Measurements from ENCODE around the gene CORO2B. TPM values are rescaled to one million over a fixed set of nuclear protein-coding genes. Genes with fewer than 3 reads are reported as not detected.

The CORO2B gene
- total RNA-seq, 1 experiment from 2014 or later, result 15.9 TPM

- no peak for DNase-seq (ENCODE audit: low read depth)
Observed at GRCh38 chr15:68589783-68590710, 11.3 kb downstream of the CORO2B start.

- no peak for DNase-seq (ENCODE audit: low read depth)
Observed at GRCh38 chr15:68590721-68591389, 12.1 kb downstream of the CORO2B start.

DNA sequence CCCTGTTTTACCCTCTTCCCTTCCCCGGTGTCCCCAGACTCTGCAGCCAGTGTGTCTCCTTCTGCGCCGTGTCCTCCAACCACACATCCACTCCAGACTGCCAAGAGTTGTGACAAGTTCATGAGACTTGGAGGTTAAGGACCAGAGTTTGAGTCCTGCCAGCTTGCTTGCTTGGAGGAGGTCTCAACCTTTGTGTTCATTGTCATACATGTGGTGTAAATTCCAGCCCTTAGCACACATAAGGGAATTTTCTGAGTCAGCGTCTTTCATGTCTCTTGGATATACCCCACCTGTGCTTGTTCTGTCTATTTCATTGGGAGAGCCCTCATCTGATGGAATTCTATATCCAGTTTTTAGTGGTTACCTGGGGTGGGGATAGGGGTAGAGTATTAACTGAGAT lies 13.3 kb downstream of the CORO2B start:
- no peak for DNase-seq (ENCODE audit: low read depth)

DNA sequence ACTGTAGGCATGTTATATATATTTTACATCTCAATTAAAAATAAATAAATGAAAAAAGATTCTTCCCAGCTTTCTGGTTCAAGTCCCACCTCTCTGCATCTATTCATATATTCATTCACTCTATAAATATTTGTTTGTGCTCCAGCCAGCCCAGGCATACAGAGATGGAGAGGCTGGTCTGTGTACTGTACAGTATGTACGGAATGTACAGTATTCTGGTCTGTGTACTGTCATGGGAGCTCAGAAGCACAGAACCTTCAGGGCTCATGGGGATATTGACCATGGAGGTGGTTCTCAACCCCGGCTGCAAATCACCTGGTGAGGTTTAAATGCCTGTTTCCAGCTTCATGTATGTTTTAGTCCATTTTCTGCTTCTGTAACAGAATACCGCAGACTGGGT lies 13.8 kb downstream of the CORO2B start:
- DNase-seq (ENCODE audit: low read depth), result no peak

- no peak for DNase-seq (ENCODE audit: low read depth)
Observed at GRCh38 chr15:68593341-68593740, 14.5 kb downstream of the CORO2B start.

- no peak for DNase-seq (ENCODE audit: low read depth)
Observed at GRCh38 chr15:68593828-68594532, 15.2 kb downstream of the CORO2B start.

GRCh38 chr15:68594533-68595259 lies 15.9 kb downstream of the CORO2B start:
- DNase-seq (ENCODE audit: low read depth), result no peak

DNA sequence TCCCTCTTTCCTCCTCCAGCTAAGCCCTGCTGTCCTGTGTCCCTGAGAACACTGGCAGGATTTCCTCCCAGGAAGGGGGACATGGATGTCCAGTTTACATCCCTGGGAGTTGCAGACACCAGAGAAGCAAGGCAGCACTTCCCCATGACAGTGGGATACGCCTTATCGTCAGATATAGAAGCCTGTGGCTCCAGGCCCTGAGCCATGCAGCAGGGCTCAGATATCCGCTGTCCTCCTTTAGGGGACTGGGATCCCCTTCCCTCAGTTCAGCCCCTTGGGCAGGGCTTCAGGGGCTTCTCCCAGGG lies 16.4 kb downstream of the CORO2B start:
- DNase-seq (ENCODE audit: low read depth), result no peak

DNA sequence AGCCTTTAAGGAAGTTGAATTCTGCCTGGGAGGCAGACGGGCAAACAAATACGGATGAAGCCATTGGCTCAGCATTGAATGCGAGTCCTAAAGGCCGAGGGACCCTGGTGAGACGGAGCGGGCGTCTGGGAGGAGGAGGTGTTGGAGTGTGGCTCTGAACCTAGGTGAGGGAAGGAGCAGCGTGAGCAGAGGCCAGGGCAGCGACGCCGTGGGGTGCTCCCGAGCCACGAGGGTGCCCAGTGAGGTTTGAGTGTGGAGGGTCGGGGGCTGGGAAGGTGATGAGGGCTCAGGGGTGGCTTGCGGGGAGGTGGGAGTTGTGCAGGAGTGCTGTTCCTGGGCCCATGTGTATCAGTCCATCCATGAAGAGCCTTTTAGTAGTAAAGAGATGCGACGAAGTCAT lies 17.0 kb downstream of the CORO2B start:
- no peak for DNase-seq (ENCODE audit: low read depth)

DNA sequence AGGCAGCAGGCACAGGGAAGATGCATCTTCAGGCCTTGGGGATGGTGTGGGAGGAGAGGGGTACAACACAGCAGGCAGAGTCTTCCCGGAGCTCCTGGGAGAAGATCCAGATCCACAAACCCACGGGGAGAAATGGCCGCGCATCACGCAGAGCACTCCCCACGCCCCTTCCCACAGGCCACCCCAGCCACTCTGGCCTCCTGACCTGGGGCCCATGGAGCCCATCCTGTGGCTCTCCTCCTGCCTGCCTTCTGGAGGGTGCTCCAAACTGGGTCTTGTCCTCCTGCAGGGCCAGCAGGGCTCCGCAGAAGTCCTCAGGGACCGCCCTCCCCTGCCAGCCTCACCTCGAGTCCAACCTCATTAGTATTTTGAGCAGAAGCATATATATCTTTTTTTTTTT lies 17.9 kb downstream of the CORO2B start:
- DNase-seq (ENCODE audit: low read depth), result no peak

DNA sequence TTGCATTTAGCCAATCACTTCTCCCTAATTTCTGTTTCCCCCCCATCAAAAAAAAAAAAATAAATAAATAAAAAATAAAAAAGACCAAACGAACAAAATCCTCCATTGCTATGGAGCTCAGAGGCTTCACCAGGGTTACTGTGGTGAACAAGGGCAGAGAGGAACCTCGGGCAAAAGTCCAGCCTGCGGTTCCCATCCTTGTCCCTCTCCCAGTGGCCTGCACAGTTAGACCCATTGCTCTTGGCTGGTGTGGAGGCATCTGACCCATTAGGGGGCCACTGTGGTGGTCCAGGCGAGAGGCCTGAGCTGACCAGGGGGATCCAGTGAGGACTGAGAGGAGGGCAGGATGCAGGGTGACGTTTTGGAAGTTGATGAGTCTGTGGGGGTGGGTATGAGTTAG lies 18.8 kb downstream of the CORO2B start:
- DNase-seq (ENCODE audit: low read depth), result no peak

- no peak for DNase-seq (ENCODE audit: low read depth)
Observed at GRCh38 chr15:68598171-68599152, 19.7 kb downstream of the CORO2B start.

DNA sequence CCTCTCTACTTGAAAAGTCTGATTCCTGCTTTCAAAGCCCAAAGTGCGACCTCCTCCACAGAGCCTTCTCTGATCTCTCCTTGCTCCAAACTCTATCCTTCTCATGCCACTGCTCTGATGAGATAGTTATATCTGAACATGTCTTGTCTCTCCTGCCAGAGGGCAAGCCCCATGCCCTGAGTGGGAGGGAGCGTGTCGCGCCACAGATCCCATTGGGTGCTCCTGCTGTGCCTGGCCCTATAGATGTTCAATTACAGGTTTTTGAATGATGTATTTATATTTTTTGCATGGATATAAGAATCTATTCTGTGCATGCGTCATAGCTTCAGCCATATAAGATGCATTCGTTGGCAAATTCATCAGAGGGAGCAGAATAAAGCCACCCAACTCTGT lies 20.4 kb downstream of the CORO2B start:
- no peak for DNase-seq (ENCODE audit: low read depth)

- DNase-seq (ENCODE audit: low read depth), result no peak
Observed at GRCh38 chr15:68599560-68600071, 20.8 kb downstream of the CORO2B start.

- DNase-seq (ENCODE audit: low read depth), result no peak
Observed at GRCh38 chr15:68601206-68602197, 22.7 kb downstream of the CORO2B start.

DNA sequence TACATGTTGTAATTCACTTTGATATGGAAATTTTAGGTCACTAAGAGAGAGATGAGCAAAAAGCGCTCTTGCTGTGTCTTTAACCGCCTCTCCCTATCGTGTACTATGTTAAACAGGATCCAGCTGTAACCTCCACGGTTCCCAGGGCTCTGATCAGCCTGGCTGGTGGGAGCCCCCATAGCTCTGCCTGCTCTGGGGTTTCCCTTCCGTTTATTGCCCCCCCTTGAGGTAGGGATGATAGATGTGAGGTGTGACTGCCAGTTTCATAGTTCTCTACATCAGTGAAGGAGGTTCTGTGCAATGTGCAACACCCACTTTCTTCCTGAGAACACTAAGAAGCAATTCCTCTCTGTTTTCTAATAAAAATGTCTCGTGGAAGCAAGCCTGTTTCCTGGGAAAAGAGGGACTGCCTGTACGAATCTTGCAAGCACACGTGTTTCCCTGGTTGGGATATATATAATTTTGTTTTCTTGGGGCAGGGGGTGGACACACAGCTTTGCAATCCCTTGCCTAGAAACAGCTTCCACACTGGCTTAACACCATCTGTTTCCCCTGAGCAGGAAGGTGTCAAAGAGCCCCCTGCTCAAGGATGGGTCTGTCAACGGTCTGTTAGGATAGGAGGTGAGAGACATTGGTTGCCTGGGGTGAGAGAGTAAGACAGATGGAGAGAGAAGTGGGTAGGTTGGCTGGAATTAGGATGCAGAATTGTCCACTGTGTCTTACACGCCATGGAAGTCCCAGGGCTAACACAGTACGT lies 23.8 kb downstream of the CORO2B start:
- DNase-seq (ENCODE audit: low read depth), result no peak

GRCh38 chr15:68603216-68603595 lies 24.4 kb downstream of the CORO2B start:
- no peak for DNase-seq (ENCODE audit: low read depth)

GRCh38 chr15:68603951-68604350 lies 25.2 kb downstream of the CORO2B start:
- DNase-seq (ENCODE audit: low read depth), result no peak

All from HT1080 (cell line).